Transverse colon (tissue), 4 donors: Measurements from ENCODE around the gene WNT5A.
A peak's percentile ranks its signal among the peaks of the same experiment; 100 is the strongest.

Experiments used
- EP300 ChIP-seq: sonication (generic); formaldehyde crosslinking; IDR thresholded peaks from one replicate; pipeline ENCODE4 v1.6.1; 2017; ENCODE audit warnings: antibody characterized with exemption, low read depth
- POLR2A ChIP-seq: fragments of 450-650 bp; IDR thresholded peaks from one replicate; pipeline ENCODE4 v1.6.1; 2016; ENCODE audit warnings: antibody characterized with exemption, mild to moderate bottlenecking, moderate library complexity
- POLR2AphosphoS5 ChIP-seq, 3 donors: sonication (generic); formaldehyde crosslinking; IDR thresholded peaks; one replicate each; pipeline ENCODE4 v1.6.1; 2016; ENCODE audit warnings: antibody characterized with exemption in 3 of 3
- TF ChIP-seq, protein P1 (sequence below), 5 experiments: fragments of 200-600 bp in 3 of 5; fragments of 450-650 bp in 2 of 5; sonication (generic) in 3 of 5; IDR thresholded peaks; 1 replicate in 2 of 5; 2 replicates in 3 of 5; pipeline ENCODE4 v1.5.1; 2016 to 2017; ENCODE audit warnings: antibody characterized with exemption in 5 of 5, inconsistent platforms in 3 of 5, mild to moderate bottlenecking in 2 of 5, moderate library complexity in 1 of 5

DNA sequence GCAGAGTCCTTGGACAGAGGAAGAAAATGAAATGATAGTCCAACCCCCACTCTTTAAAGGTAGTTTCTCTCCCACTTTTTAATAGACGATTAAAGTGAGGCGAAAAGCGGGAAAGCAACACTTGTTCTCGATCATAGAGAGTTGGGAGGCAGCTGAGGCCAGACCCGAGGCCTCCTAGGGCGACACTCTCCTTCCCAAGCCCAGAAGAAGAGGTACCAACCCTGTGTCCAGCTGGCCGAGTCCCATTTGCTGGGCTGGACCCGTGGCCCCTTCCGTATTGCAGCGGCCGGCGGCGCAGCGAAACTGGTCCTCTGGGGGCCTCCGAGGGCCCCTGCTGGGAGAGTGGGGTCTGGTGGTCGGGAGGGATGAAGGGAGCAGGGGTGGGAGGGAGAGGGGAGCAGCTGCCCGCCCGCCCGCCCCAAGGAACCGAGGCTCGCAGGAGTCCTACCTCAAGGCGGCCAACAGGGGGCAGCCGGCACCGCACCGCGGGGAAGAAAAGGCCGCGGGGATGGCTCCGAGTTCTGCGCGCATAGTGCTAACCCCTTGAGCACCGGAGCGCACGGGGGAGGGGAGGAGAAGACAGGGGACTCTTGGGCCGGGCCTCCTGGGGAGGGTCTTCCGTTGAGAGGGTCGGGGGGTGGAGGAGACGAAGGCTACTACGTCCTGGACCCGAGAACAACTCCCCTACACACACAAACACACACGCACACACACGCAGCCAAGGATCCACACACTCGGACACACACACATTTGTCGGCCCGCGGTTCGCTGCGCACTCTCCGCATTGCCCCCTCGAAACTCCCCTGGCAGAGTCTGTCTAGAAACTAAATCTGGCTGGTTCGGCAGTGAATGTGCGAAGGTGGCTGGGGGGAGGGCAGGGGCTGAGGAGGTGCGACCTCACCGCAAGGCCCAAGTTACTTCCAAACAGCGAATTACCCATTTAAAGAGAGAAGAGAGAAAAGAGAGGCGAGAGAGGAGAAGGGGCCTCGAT lies 2.0 kb downstream of the WNT5A start:
- TF ChIP-seq, protein P1, sequence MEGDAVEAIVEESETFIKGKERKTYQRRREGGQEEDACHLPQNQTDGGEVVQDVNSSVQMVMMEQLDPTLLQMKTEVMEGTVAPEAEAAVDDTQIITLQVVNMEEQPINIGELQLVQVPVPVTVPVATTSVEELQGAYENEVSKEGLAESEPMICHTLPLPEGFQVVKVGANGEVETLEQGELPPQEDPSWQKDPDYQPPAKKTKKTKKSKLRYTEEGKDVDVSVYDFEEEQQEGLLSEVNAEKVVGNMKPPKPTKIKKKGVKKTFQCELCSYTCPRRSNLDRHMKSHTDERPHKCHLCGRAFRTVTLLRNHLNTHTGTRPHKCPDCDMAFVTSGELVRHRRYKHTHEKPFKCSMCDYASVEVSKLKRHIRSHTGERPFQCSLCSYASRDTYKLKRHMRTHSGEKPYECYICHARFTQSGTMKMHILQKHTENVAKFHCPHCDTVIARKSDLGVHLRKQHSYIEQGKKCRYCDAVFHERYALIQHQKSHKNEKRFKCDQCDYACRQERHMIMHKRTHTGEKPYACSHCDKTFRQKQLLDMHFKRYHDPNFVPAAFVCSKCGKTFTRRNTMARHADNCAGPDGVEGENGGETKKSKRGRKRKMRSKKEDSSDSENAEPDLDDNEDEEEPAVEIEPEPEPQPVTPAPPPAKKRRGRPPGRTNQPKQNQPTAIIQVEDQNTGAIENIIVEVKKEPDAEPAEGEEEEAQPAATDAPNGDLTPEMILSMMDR (IDR thresholded peaks at IDR 0.05) = peak; percentile 52 to 90 (median 87)
- TF ChIP-seq POLR2A = no peak
- no peak for TF ChIP-seq EP300
- TF ChIP-seq POLR2AphosphoS5 (IDR thresholded peaks at IDR 0.05) = no peak
